Globus pallidus (tissue), 1 donor: ENCODE measurements around the gene TMED3.

Source experiments
- DNase-seq: peaks from one replicate; pipeline ENCODE4 v3.0.0-alpha.2; 2015; ENCODE audit warnings: low spot score

The TMED3 gene

DNA sequence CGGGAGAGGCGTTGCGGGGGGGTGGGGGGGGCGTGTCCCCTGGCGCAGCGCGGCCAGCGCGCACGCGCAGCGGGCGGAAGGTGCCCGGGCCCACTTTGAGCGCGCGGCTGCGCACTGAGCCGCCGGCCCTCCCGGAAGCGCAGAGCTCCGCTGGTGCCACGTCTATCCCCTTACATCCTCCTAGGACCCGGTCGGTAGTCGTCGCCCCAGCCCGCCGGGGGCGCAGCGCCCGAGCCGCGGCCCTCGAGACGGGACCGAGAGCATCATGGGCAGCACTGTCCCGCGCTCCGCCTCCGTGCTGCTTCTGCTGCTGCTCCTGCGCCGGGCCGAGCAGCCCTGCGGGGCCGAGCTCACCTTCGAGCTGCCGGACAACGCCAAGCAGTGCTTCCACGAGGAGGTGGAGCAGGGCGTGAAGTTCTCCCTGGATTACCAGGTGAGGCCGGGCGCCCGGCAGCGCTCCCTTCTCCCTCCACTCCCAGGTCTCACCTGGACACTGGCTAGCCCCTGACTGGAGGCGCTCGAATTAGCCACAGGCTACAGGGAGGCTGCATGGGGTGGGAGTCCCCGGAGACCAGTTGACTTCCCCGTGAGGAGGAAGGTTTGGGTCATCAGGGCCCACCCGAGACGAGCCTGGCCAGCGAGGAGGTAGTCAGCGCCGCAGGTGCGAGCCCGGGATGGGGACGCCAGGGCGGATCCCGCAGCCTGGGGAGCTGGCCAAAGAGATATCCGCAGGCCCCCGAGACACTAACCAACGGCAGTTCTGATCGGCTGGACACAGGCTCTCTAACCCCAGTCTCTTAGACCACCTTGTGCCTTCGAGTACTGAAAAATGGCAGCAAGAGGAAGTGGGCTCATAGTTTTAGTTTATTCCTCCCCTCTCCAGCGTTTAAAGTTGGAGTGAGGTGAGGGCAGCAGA is at the start of gene TMED3:
Gene TMED3, plus strand, starts transcription at position 128 of the 916 bp plus-strand sequence. Its CDS starts 138 bp downstream, at position 266.
- DNase-seq = peak; percentile 62

DNA sequence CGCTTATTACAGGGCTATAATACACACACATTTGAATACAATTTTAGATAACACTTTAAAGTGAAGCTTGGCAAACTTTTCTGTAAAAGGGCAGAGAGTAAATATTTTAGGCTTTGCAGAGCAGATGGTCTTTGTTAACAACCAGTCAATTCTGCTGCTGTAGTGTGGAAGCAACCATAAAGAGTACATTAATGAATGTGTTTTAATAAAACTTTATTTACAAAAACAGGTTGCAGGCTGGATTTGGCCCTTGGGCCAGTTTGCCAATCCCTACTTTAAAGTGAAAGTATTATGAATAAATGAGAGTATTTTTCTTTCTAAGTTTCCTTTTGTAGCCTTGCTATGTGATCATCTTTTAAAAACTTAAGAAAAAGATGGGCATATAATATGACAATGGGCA is 49.1 kb upstream of the TMED3 start:
- DNase-seq = no peak

DNA sequence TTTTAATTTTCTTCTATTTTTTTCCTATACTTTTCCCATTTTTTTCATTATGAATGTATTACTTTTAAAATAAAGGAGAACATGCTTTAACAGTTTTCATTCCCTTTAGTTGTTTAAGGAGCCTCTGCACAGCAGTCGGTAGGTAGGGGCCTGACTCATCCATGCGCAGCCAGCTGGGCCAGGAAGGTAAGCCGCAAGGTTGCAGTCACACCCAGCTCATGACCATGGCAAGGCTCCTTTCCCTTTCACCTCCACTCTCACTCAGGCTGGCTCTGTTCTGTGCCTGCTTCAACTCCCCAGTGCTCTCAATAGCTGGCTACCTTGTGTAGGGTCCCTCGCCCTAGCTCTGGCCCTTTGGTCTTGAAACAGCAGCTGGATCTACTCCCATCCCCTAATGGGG is 45.7 kb upstream of the TMED3 start:
- no peak for DNase-seq

DNA sequence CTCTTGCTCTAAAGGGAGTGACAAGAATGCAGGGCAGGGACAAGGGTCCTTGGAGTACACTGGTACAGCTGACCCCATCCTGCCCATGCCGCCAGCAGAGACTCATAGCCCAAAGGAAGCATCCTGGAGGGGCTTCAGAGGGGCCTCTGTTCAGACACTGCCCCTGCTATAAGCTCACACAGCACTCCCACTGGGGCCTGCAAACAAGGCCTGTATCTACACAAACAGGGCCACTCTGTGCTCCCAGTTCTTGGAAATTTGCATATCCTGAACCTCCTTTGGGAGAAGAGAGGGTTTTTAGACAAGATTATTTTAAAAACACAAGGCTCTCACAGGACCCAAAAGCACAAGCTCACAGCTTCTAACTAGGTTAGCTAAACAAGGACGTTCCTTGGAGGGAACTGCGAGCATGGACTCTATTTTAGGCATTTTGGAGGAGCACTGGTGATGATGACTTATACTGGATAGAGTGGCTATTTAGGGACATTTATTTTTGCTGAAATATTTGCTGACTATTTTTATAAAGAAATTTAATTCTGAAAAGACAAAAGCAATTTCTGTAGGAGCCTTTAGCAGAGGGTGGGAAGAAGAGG is 44.8 kb upstream of the TMED3 start:
- no peak for DNase-seq

GRCh38 chr15:79282371-79283251 is 28.3 kb upstream of the TMED3 start, which contains the start of gene ANKRD34C:
Gene ANKRD34C (plus strand): TSS chr15:79282722. CDS start chr15:79293285, 10,563 bp downstream.
- DNase-seq = no peak

DNA sequence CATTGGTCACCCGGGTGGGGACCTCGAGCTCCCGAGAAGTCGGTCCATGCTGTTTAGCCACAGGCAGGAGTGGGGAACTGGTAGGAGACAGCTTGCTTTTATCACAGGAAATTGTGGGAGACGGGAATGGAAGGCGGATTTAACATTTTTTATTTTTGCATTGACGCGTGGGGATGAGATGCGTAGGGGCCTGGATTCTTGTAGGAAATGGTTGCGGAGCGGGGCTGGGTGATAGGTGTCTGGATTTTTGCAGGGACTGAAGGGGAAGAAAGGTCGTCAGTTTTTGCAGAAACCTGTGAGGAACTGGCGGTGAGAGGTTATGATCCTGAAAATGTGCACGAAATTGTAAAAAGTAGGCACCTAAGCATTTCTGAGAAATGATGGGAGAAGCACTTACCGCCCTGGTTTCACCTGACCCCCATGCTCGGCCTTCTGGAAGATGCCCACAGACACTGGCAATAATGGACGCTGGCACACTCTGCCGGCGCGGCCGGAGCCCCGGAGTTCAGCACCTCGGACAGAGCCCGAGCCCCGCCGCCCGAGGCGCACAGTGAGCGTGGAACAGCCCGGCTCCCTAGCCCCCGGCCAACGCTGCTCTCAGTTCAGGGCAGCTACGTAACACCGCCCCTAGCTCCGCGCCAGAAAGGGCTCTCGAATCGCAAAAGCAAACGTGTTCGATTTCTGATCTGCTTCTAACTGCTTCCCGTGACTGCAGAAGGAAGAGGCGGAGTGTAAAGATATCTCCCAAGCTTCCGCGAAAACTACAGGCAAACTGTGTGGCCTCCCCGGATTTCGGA is 27.5 kb upstream of the TMED3 start:
- DNase-seq = peak; percentile 7

GRCh38 chr15:79290642-79291275 is 20.2 kb upstream of the TMED3 start:
- DNase-seq = no peak

DNA sequence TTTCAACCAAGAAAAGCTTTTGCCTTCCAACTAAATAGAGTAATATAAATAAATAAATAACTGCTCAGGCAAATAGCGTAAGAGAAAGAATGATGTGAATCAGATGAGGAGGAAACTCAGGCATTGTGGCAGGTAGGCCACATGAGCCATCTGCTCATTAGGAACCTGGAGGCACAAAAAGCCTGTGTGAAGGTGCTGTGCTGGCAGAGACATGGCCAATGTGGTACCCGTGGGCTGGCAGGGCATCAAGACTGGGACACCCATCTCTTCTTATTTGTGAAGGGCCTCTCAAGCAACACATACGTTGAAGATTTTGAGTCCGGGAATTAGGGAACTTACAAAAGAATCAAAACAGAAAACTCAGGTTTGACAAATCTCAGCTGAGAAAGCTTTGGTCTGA is 18.9 kb upstream of the TMED3 start:
- DNase-seq = no peak

DNA sequence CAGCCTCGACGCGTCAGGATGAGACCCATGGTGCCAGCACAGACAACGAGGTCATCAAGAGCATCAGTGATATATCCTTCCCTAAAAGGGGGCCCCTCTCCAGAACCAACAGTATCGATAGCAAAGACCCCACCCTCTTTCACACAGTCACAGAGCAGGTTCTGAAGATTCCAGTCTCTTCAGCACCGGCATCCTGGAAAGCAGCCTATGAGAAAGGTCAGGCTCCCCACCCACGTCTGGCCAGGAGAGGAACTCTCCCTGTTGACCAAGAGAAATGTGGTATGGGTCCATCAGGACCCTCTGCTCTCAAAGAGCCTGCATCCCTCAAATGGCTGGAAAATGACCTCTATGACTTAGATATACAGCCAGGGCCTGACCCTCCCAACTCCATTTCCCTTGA is 16.8 kb upstream of the TMED3 start:
- no peak for DNase-seq

DNA sequence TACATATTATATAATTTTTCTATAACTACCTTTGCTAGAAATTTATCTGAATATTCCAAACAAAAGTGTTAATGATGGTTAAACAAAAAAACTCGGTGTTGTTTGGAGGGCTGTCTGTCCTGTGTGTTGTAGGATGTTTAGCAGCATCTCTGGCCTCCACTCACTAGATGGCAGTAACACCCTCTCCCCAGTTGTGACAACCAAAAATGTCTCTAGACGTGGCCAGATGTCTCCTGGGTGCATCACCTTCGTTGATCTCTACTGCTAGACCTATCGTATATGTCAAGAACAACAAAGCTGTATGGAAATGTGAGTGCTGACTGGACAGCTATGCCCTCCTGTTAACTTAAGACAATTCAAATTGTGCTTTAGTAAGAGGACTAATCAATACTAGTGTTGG is 14.3 kb upstream of the TMED3 start:
- DNase-seq = no peak

DNA sequence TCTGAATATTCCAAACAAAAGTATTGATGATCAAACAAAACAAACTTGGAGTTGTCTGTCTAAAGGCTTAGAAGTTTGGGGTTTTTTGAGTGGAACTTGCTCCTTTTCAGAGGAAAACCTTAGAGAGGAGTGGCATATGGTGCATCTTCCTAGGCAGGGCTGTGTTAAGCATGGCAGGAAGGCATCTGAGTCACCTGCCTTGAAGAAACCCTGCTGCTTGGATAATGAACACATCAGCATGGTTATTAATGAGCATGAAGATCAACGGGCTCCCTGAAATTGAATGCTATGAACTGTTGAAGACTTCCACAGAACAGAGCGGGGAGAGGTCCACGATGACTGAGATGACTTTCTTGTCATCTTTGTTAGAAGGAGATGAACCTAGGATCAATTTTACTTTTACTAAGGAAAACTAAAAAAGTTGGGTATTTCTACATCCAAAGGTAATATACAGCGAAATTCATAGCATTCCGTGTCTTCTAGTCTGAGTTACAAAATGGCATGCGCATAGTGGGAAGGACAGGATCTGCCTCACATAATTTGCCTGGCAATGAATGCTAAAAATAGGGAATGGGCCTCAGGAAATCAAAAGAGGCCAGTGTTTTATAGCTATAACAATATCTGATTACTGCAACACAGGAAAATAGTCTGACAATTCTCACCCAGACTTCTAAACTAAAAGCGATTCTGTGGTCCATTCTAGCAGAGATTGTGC is 11.6 kb upstream of the TMED3 start:
- DNase-seq = no peak

DNA sequence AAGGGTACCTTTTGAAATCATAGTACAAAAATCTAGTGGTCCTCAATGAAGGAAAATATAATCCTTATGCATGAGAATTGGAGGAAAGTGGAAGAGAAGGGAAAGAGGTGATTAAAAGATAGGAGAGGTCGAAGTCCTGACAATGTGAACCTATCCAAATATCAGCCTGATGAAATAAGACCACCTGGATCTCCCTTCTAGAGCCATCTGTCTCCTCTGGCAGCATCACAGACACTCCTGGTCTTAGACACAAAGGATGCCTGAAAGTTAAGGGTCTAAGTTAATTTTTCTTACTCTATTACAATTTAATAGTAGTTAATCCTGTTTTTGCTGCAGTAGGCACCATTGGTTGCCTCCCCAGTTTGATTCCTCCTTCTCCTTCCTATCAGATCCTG is 11.1 kb upstream of the TMED3 start:
- DNase-seq = no peak

DNA sequence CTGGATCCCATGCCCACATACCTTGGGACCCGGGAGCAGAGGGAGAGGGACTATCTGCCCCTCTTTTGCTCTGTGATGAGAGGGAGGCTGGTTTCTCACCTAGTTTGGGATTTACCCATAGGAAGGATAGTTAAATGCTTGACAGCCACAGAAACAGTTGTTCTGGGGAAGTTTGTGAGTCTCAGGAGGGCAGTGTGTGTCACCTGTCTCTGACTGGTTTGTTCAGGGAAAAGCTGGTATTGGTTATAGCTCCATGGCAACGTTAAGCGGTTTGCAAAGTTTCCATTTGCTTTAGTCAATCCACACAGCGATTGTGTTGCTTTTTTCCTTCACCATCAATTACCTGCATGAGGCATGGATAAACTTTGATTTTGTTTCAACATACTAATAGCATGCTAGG is 3.7 kb upstream of the TMED3 start:
- no peak for DNase-seq

GRCh38 chr15:79308874-79309273 is 2.0 kb upstream of the TMED3 start:
- no peak for DNase-seq

GRCh38 chr15:79310612-79310984 is 314 bp upstream of the TMED3 start:
- no peak for DNase-seq

- DNase-seq = no peak
Measured at GRCh38 chr15:79311901-79312553, 1.1 kb downstream of the TMED3 start.

DNA sequence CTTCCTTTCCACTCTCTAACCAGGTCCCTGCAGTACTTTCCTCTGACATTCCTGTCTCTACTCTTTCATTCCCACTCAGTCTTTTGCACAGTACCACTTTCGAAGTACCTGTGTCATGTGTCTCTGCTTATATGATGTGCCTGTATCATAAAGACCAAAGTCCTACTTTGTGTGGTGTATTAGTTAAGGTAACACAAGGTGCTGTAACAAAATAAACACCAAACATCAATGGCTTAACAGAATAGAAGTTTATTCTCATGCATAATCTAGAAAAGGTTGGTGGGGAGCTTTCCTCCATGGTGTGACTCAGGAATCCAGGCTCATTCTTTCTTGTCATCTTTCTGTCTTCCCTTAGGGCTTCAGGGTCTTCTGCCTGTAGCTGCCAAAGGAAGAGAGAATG is 3.3 kb downstream of the TMED3 start:
- no peak for DNase-seq

- no peak for DNase-seq
Measured at GRCh38 chr15:79314811-79315210, 3.9 kb downstream of the TMED3 start.

DNA sequence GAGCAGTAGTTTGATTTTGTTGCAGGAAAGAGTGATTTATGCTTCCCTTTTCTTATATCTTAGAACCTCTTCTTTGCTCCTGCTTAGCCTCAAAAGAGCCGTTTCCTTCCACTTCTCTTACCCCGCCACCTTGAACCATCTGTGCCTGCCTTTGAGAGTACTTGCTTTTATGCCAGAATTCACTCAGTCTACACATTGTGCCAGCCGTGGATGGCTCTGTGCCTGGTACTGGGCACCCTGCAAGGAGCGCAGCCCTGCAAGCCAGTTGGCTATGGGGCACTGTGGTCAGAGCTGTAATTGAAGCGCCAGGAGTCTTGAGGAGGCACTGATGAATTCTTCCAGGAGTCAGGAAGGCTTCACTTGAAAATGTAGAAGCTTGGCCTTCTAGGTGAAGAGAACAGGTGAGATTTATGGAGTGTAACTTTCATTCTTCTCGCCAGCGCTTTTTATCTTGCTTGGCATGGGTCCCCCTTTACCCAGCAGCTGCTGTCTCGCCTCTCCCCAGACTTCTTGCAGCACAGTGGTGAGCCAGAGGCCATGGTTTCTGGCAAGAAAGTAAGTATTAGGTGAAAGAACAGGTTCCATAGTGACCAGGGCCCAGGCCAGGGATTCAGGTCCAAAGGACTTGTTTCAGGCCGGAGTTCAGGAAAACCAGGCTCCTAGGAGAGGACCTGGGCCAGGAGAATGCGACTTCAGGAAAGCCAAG is 4.9 kb downstream of the TMED3 start:
- peak; percentile 60 for DNase-seq
